H1 (cell line): Measurements from ENCODE around the gene TMEM269. TPM values are rescaled to one million over a fixed set of nuclear protein-coding genes. Genes with fewer than 3 reads are reported as not detected.

Experiments
- CTCF ChIA-PET: fragments of 300-600 bp; sonication (Branson Sonifier 250); formaldehyde crosslinking; loops from one replicate; lab custom pipeline; 2021; ENCODE audit not compliant: partially characterized antibody; lab: Charles Lee
- POLR2A ChIA-PET: fragments of 300-600 bp; sonication (Branson Sonifier 250); formaldehyde crosslinking; loops from one replicate; lab custom pipeline; 2021; ENCODE audit warnings: inconsistent platforms; ENCODE audit not compliant: partially characterized antibody; lab: Charles Lee
- DNase-seq, 2 experiments: peaks; one replicate each; pipeline versions ENCODE4 v3.0.0 to v3.0.0-alpha.2; 2010 to 2022; ENCODE audit warnings: low spot score in 2 of 2, low read depth in 1 of 2, mixed read lengths in 1 of 2
- FAIRE-seq: peaks from 2 replicates; lab custom pipeline; 2011; peaks lifted over from hg19 to GRCh38; lab: Jason Lieb, UNC
- H2AFZ ChIP-seq: 2 replicates; pipeline ENCODE4 v1.8.1; 2012; ENCODE audit warnings: low read length, inconsistent platforms
- H2AK5ac ChIP-seq: 2 replicates; pipeline ENCODE4 v1.6.1; 2013; ENCODE audit warnings: low read depth, low read length
- H2BK120ac ChIP-seq: replicated peaks from 2 replicates; pipeline ENCODE3; 2013; ENCODE audit warnings: low read depth, low read length, inconsistent platforms
- H2BK12ac ChIP-seq: 2 replicates; pipeline ENCODE4 v1.6.1; 2013; ENCODE audit warnings: low read depth, low read length
- H2BK15ac ChIP-seq: 2 replicates; pipeline ENCODE4 v1.6.1; 2013; ENCODE audit warnings: low read length
- H2BK20ac ChIP-seq: 2 replicates; pipeline ENCODE4 v1.6.1; 2013; ENCODE audit warnings: low read length
- H2BK5ac ChIP-seq: 2 replicates; pipeline ENCODE4 v1.6.1; 2013; ENCODE audit warnings: low read depth, low read length
- H3K14ac ChIP-seq: 2 replicates; pipeline ENCODE4 v1.6.1; 2013; ENCODE audit warnings: inconsistent platforms; ENCODE audit not compliant: insufficient read length
- H3K18ac ChIP-seq: 2 replicates; pipeline ENCODE4 v1.6.1; 2013; ENCODE audit warnings: low read length; ENCODE audit errors: extremely low read depth
- H3K23ac ChIP-seq: 2 replicates; pipeline ENCODE4 v1.6.1; 2013; ENCODE audit warnings: inconsistent platforms; ENCODE audit not compliant: insufficient read length
- H3K23me2 ChIP-seq: 2 replicates; pipeline ENCODE4 v1.6.1; 2013; ENCODE audit warnings: low read depth, low read length
- H3K27ac ChIP-seq: 2 replicates; pipeline ENCODE4 v1.6.1; 2011; ENCODE audit warnings: low read depth, low read length, inconsistent platforms
- H3K27me3 ChIP-seq, 4 experiments: replicated peaks in 1 of 4; 1 replicate in 1 of 4; 2 replicates in 3 of 4; pipeline versions ENCODE4 v1.6.1 to v1.8.1; 2011 to 2013; ENCODE audit warnings: low read length in 3 of 4, mild to moderate bottlenecking in 3 of 4, inconsistent platforms in 2 of 4, mixed read lengths in 2 of 4, moderate library complexity in 1 of 4; ENCODE audit not compliant: control insufficient read depth in 3 of 4, insufficient read depth in 3 of 4; ENCODE audit errors: extremely low read depth in 1 of 4
- H3K36me3 ChIP-seq, 4 experiments: 2 replicates each; pipeline versions ENCODE4 v1.6.1 to v1.8.1; 2011 to 2013; ENCODE audit warnings: mild to moderate bottlenecking in 4 of 4, low read length in 3 of 4, moderate library complexity in 2 of 4, control low read depth in 1 of 4, inconsistent platforms in 1 of 4; ENCODE audit not compliant: insufficient read depth in 4 of 4, control insufficient read depth in 2 of 4
- H3K4ac ChIP-seq: replicated peaks from 2 replicates; pipeline ENCODE3; 2013; ENCODE audit warnings: low read length, low read depth, mixed read lengths, inconsistent platforms; ENCODE audit not compliant: insufficient read length
- H3K4me1 ChIP-seq, 4 experiments: replicated peaks in 1 of 4; 1 replicate in 1 of 4; 2 replicates in 3 of 4; pipeline versions ENCODE4 v1.6.1 to v1.8.1; 2011 to 2013; ENCODE audit warnings: low read length in 3 of 4, inconsistent platforms in 2 of 4, mixed read lengths in 1 of 4; ENCODE audit not compliant: insufficient read depth in 4 of 4, control insufficient read depth in 3 of 4
- H3K4me2 ChIP-seq, 2 experiments: 2 replicates each; pipeline versions ENCODE4 v1.6.1 to v1.8.1; 2011 to 2013; ENCODE audit warnings: low read depth in 2 of 2, low read length in 2 of 2, control low read depth in 1 of 2, inconsistent platforms in 1 of 2, mild to moderate bottlenecking in 1 of 2; ENCODE audit not compliant: insufficient read depth in 1 of 2
- H3K4me3 ChIP-seq, 4 experiments: fragments of 200-600, 300-600 bp in 1 of 4; sonication (generic), shearing (Covaris generic), sonication (Bioruptor Twin) in 1 of 4; 2 replicates each; pipeline versions ENCODE4 v1.5.1 to v1.8.1; 2011 to 2016; ENCODE audit warnings: low read length in 4 of 4, low read depth in 3 of 4, control low read depth in 2 of 4, inconsistent platforms in 2 of 4, mild to moderate bottlenecking in 2 of 4, mixed read lengths in 1 of 4, moderate library complexity in 1 of 4; ENCODE audit not compliant: insufficient read depth in 2 of 4; ENCODE audit errors: extremely low read depth in 1 of 4
- H3K56ac ChIP-seq: replicated peaks from 2 replicates; pipeline ENCODE3; 2013; ENCODE audit warnings: low read depth, mild to moderate bottlenecking, mixed read lengths, low read length, inconsistent platforms; ENCODE audit not compliant: insufficient read length
- H3K79me1 ChIP-seq: 2 replicates; pipeline ENCODE4 v1.6.1; 2013; ENCODE audit warnings: low read depth, low read length, control low read depth
- H3K79me2 ChIP-seq, 2 experiments: 2 replicates each; pipeline versions ENCODE4 v1.6.1 to v1.8.1; 2012 to 2013; ENCODE audit warnings: low read length in 2 of 2, mild to moderate bottlenecking in 2 of 2, inconsistent platforms in 1 of 2; ENCODE audit not compliant: insufficient read depth in 2 of 2, control insufficient read depth in 1 of 2
- H3K9ac ChIP-seq, 4 experiments: replicated peaks in 1 of 4; 1 replicate in 1 of 4; 2 replicates in 3 of 4; pipeline versions ENCODE4 v1.6.1 to v1.8.1; 2011 to 2013; ENCODE audit warnings: low read depth in 3 of 4, low read length in 3 of 4, control low read depth in 2 of 4, mild to moderate bottlenecking in 2 of 4, moderate library complexity in 2 of 4, inconsistent platforms in 1 of 4; ENCODE audit errors: extremely low read depth in 1 of 4
- H3K9me3 ChIP-seq, 2 experiments: 2 replicates each; pipeline versions ENCODE4 v1.6.1 to v1.8.1; 2012 to 2013; ENCODE audit warnings: mild to moderate bottlenecking in 2 of 2, moderate library complexity in 2 of 2, control low read depth in 1 of 2, inconsistent platforms in 1 of 2, low read depth in 1 of 2, low read length in 1 of 2, mixed read lengths in 1 of 2; ENCODE audit not compliant: insufficient read depth in 2 of 2
- H4K20me1 ChIP-seq, 2 experiments: replicated peaks in 1 of 2; 2 replicates each; pipeline versions ENCODE3 to v1.8.1; 2011 to 2013; ENCODE audit warnings: inconsistent platforms in 2 of 2, low read length in 2 of 2, mild to moderate bottlenecking in 1 of 2; ENCODE audit not compliant: insufficient read depth in 2 of 2, control insufficient read depth in 1 of 2
- H4K5ac ChIP-seq: 2 replicates; pipeline ENCODE4 v1.6.1; 2013; ENCODE audit warnings: low read length, low read depth, mixed read lengths, inconsistent platforms; ENCODE audit not compliant: insufficient read length
- H4K8ac ChIP-seq: 2 replicates; pipeline ENCODE4 v1.8.0; 2013; ENCODE audit warnings: mild to moderate bottlenecking, moderate library complexity, low read length, inconsistent platforms; ENCODE audit not compliant: insufficient read depth; ENCODE audit errors: extremely low read depth
- H4K91ac ChIP-seq: replicated peaks from 2 replicates; pipeline ENCODE3; 2013; ENCODE audit warnings: low read length, mixed read lengths, inconsistent platforms; ENCODE audit not compliant: insufficient read length
- ATF3 ChIP-seq: IDR thresholded peaks from 2 replicates; pipeline ENCODE4 v1.6.1; 2011; ENCODE audit warnings: low read depth, mild to moderate bottlenecking, low read length; ENCODE audit not compliant: insufficient read depth
- CBX8 ChIP-seq: fragments of 300-800, 300-1000 bp; sonication (generic); IDR thresholded peaks from 2 replicates; pipeline ENCODE4 v1.7.1; 2016; ENCODE audit warnings: low read depth, low read length, borderline replicate concordance
- CEBPB ChIP-seq: IDR thresholded peaks from 2 replicates; pipeline ENCODE4 v1.6.1; 2012; ENCODE audit warnings: low read depth, low read length
- HDAC2 ChIP-seq, 2 experiments: fragments of 300-600 bp in 1 of 2; sonication (generic) in 1 of 2; IDR thresholded peaks; 2 replicates each; pipeline ENCODE4 v1.6.1; 2011 to 2012; ENCODE audit warnings: low read depth in 2 of 2, low read length in 2 of 2, mild to moderate bottlenecking in 2 of 2, moderate library complexity in 2 of 2, borderline replicate concordance in 1 of 2, inconsistent platforms in 1 of 2
- RAD21 ChIP-seq, 2 experiments: IDR thresholded peaks in 1 of 2; conservative IDR thresholded peaks in 1 of 2; 2 replicates each; pipeline ENCODE4 v1.6.1; 2011; ENCODE audit warnings: low read depth in 2 of 2, low read length in 2 of 2, improper control_type of control experiment in 1 of 2, inconsistent platforms in 1 of 2, mild to moderate bottlenecking in 1 of 2, moderate library complexity in 1 of 2
- SP1 ChIP-seq: IDR thresholded peaks from 2 replicates; pipeline ENCODE4 v1.6.1; 2011; ENCODE audit warnings: low read depth, low read length
- ZNF274 ChIP-seq: IDR thresholded peaks from 2 replicates; pipeline ENCODE4 v1.7.0; 2012; ENCODE audit warnings: low read length, borderline replicate concordance; ENCODE audit errors: extremely low read depth
- WGBS, 2 experiments: shearing (Covaris generic) in 1 of 2; methylation state at CpG; one replicate each; pipeline versions ENCODE4 v1.1.6 to v1.1.7; 2013 to 2015; ENCODE audit warnings: low lambda C conversion rate in 2 of 2, mixed read lengths in 2 of 2, inconsistent platforms in 1 of 2, low coverage in 1 of 2, missing lambda C conversion rate in 1 of 2; ENCODE audit not compliant: insufficient replicate concordance in 2 of 2, insufficient coverage in 1 of 2, insufficient read length in 1 of 2; ENCODE audit errors: extremely low coverage in 1 of 2, missing lambda C conversion rate in 1 of 2; 5-methylcytosine and 5-hydroxymethylcytosine counted together
- polyA plus RNA-seq, 7 experiments: library from polyadenylated mRNA; depleted of rRNA in 3 of 7; stranded (reverse) in 5 of 7; unstranded in 2 of 7; fragments of >200 nt in 5 of 7; fragments of 200-250 nt in 2 of 7; gene quantifications; 1 replicate in 5 of 7; 2 replicates in 1 of 7; 4 replicates in 1 of 7; pipeline versions ENCODE4 v1.2.1 to v1.2.3, GENCODE V29; 2011 to 2013; ENCODE audit warnings: missing spikeins in 2 of 7, mixed read lengths in 2 of 7
- total RNA-seq: library from RNA; stranded (reverse); fragmentation: NEBNext Ultra II Directional; extraction: Animal tissue kit (Norgen Biotek cat#: 25700); gene quantifications from 2 replicates; pipeline ENCODE4 v1.2.1, GENCODE V29; 2021

The TMEM269 gene
- total and polyA plus RNA-seq, 2 of the 8 experiments (the other 6 are each of a cell fraction or from before 2014, with no cell fraction given): 0.14 to 0.35 TPM

- Histone ChIP-seq H3K23ac (no peak overlapping the region), H4K5ac (no peak overlapping the region), H3K56ac (no peak overlapping the region), H4K8ac (no peak overlapping the region), H3K18ac (no peak overlapping the region), H3K27me3 (no peaks in the 10 kb centered on the region), H3K14ac (no peak overlapping the region), H2AK5ac (no peak overlapping the region), H3K9ac (no peak overlapping the region), H3K4ac (no peak overlapping the region), H4K91ac (no peak overlapping the region), H2BK12ac (no peak overlapping the region), H3K79me2 (no peaks in the 10 kb centered on the region), H3K4me1 (peaks cover 3 to 10% (median 5%) of the 10 kb centered on the region in 4 experiments; a peak in 6 of 7 replicates), H2AFZ (no peak overlapping the region), H3K9me3 (no peaks in the 10 kb centered on the region), H3K4me2 (peak overlapping the region; percentile 67 to 83; a peak in 3 of 4 replicates), H3K4me3 (peak overlapping the region in 3 of 4 experiments; percentile 14 to 81 (median 17); a peak in 6 of 8 replicates), H3K27ac (no peak overlapping the region), H3K36me3 (no peaks in the 10 kb centered on the region; a peak in 1 of 8 replicates), H2BK15ac (no peak overlapping the region), H2BK20ac (no peak overlapping the region), H3K79me1 (no peaks in the 10 kb centered on the region; the same call in 1 of the 2 replicates), H4K20me1 (peaks cover 0 to 2% of the 10 kb centered on the region in 2 experiments), H2BK120ac (no peak overlapping the region), H2BK5ac (no peak overlapping the region), H3K23me2 (peaks cover 6% of the 10 kb centered on the region; the same call in 1 of the 2 replicates)
- ChIA-PET CTCF (interaction anchor here (0.7 to 1.1 kb wide), 3 partner anchors 11 to 348 kb away, joined by 3 read pairs; no protein-coding TSS in a partner anchor), POLR2A (interaction anchor here (0.8 to 3.8 kb wide), 7 partner anchors 8 to 110 kb away, joined by 3 to 17 read pairs (median 5); partner anchors contain the start of gene ZNF691)
- no peak for FAIRE-seq
- TF ChIP-seq SP1: no peak
- TF ChIP-seq CBX8: no peak
- no peak for TF ChIP-seq RAD21 (IDR thresholded peaks at IDR 0.05 in 1 of 2, conservative IDR thresholded peaks at IDR 0.05 in 1 of 2; ENCODE audit: low read depth in 2 of 2, low read length in 2 of 2)
- no peak for TF ChIP-seq HDAC2 (IDR thresholded peaks at IDR 0.05; ENCODE audit: borderline replicate concordance in 1 of 2, low read depth in 2 of 2, low read length in 2 of 2)
- TF ChIP-seq ATF3: no peak
- TF ChIP-seq ZNF274: no peak
- no peak for TF ChIP-seq CEBPB
- 10% methylated on average over 13 of the region's 13 CpGs; no CpG with 5 or more reads in 1 of the 2 experiments for WGBS, 2 experiments
- DNase-seq: no peak
Observed at GRCh38 chr1:42817440-42817767, 32.6 kb downstream of the TMEM269 start.
